HG03565 (cell line): Measurements from ENCODE around the gene VPS25.

Source experiments
- ATAC-seq: cut with Tn5 transposase; IDR thresholded peaks from one replicate; pipeline ENCODE4 v1.9.1; 2021; ENCODE audit warnings: mild to moderate bottlenecking, moderate library complexity; ENCODE audit not compliant: unreplicated experiment

VPS25 gene

GRCh38 chr17:42792545-42792944, 19.3 kb downstream of the VPS25 start:
- ATAC-seq = no peak

GRCh38 chr17:42795061-42795460, 21.8 kb downstream of the VPS25 start:
- ATAC-seq = no peak

GRCh38 chr17:42795465-42795864, 22.2 kb downstream of the VPS25 start:
- ATAC-seq = no peak

GRCh38 chr17:42796066-42796758, 23.0 kb downstream of the VPS25 start:
- ATAC-seq = no peak

GRCh38 chr17:42797067-42798007, 24.1 kb downstream of the VPS25 start:
- ATAC-seq = no peak

- ATAC-seq = no peak
Observed at GRCh38 chr17:42798011-42798382, 24.7 kb downstream of the VPS25 start.

- ATAC-seq = no peak
Observed at GRCh38 chr17:42798383-42799380, 25.4 kb downstream of the VPS25 start, which contains the start of the genes CNTD1 and COA3. TSS of gene CNTD1 (plus strand) at chr17:42798861. CDS start at chr17:42799068, 207 bp downstream. TSS of gene COA3 (minus strand) at chr17:42798704. CDS start at chr17:42798681, 23 bp downstream.

GRCh38 chr17:42803074-42803883, 30.0 kb downstream of the VPS25 start:
- no peak for ATAC-seq

GRCh38 chr17:42804918-42805367, 31.7 kb downstream of the VPS25 start:
- no peak for ATAC-seq

- ATAC-seq = no peak
Observed at GRCh38 chr17:42806249-42806648, 33.0 kb downstream of the VPS25 start.

GRCh38 chr17:42809250-42809649, 36.0 kb downstream of the VPS25 start:
- no peak for ATAC-seq

GRCh38 chr17:42814633-42815399, 41.6 kb downstream of the VPS25 start:
- ATAC-seq = no peak

- no peak for ATAC-seq
Observed at GRCh38 chr17:42817866-42818265, 44.6 kb downstream of the VPS25 start.

- no peak for ATAC-seq
Observed at GRCh38 chr17:42818379-42818778, 45.1 kb downstream of the VPS25 start.

- no peak for ATAC-seq
Observed at GRCh38 chr17:42819939-42820535, 46.8 kb downstream of the VPS25 start.

GRCh38 chr17:42821176-42821575, 47.9 kb downstream of the VPS25 start:
- ATAC-seq = no peak

GRCh38 chr17:42827472-42827871, 54.2 kb downstream of the VPS25 start:
- no peak for ATAC-seq
